ENCODE results near the gene DNAH14. TPM values are rescaled to one million over a fixed set of nuclear protein-coding genes. Genes with fewer than 3 reads are reported as not detected.
A peak's percentile ranks its signal among the peaks of the same experiment; 100 is the strongest.

DNAH14 gene
- polyA plus RNA-seq, 1 donor (not counting 4 experiments of a cell fraction or from before 2014, with no cell fraction given) = 6.4 TPM

DNA sequence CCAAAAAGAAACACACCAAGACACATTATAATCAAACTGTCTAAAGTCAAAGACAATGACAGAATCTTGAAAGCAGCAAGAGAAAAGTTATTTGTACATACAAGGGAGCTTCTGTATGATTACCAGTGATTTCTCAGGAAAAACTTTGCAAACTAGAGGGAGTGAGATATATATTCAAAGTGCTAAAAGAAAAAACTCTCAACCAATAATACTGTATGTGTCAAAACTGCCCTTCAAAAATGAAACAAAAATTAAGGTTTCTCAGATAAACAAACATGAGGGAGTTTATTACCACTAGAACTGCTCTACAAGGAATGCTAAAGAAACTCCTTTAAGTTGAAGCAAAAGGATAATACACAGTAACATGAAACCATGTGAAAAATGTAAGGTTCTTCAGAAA is 418.9 kb downstream of the DNAH14 start:
- no peaks in the 10 kb centered on the region for H3K9me1 ChIP-seq (ENCODE audit: control insufficient read depth, extremely low read depth, insufficient read depth, low read length)
- H2AFZ ChIP-seq (ENCODE audit: control insufficient read depth, low read length) = no peak overlapping the region
- H3K4me2 ChIP-seq (ENCODE audit: control insufficient read depth, extremely low read depth, insufficient read depth, low read depth, low read length) = no peak overlapping the region
- no peak overlapping the region for H3K27ac ChIP-seq (ENCODE audit: control insufficient read depth, insufficient read depth, low read length)
- dilution Hi-C loops (cut with MboI; ENCODE audit: extremely low pct_ligation_motif_present, low sequenced_read_pairs) = no loop called here
- peaks cover 28% of the 10 kb centered on the region for H3K4me1 ChIP-seq (ENCODE audit: control insufficient read depth, extremely low read depth, insufficient read depth, low read length)
- H3K4me3 ChIP-seq (ENCODE audit: control insufficient read depth in 2 of 3, extremely low read depth in 1 of 3, insufficient read depth in 2 of 3, low read depth in 1 of 3, low read length in 3 of 3) = no peak overlapping the region
- no peaks in the 10 kb centered on the region for H3K9me3 ChIP-seq (ENCODE audit: control insufficient read depth, low read depth, low read length)
- no peak for TF ChIP-seq EZH2 (IDR thresholded peaks at IDR 0.05; ENCODE audit: low read length)
- TF ChIP-seq, protein P1, sequence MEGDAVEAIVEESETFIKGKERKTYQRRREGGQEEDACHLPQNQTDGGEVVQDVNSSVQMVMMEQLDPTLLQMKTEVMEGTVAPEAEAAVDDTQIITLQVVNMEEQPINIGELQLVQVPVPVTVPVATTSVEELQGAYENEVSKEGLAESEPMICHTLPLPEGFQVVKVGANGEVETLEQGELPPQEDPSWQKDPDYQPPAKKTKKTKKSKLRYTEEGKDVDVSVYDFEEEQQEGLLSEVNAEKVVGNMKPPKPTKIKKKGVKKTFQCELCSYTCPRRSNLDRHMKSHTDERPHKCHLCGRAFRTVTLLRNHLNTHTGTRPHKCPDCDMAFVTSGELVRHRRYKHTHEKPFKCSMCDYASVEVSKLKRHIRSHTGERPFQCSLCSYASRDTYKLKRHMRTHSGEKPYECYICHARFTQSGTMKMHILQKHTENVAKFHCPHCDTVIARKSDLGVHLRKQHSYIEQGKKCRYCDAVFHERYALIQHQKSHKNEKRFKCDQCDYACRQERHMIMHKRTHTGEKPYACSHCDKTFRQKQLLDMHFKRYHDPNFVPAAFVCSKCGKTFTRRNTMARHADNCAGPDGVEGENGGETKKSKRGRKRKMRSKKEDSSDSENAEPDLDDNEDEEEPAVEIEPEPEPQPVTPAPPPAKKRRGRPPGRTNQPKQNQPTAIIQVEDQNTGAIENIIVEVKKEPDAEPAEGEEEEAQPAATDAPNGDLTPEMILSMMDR (optimal IDR thresholded peaks at IDR 0.05 in 1 of 3, IDR thresholded peaks at IDR 0.05 in 1 of 3, conservative IDR thresholded peaks at IDR 0.05 in 1 of 3; ENCODE audit: extremely low read depth in 1 of 3, insufficient read depth in 2 of 3, low read length in 3 of 3) = no peak
- H4K20me1 ChIP-seq (ENCODE audit: control insufficient read depth, extremely low read depth, insufficient read depth, low read length) = no peaks in the 10 kb centered on the region
- H3K9ac ChIP-seq (ENCODE audit: control insufficient read depth, extremely low read depth, insufficient read depth, low read length) = no peak overlapping the region
- FAIRE-seq (no peak), DNase-seq (ENCODE audit: low read depth, low spot score) (no peak)
- no peaks in the 10 kb centered on the region for H3K27me3 ChIP-seq (ENCODE audit: control insufficient read depth, extremely low read depth, insufficient read depth, low read length)
- no peaks in the 10 kb centered on the region for H3K79me2 ChIP-seq (ENCODE audit: control insufficient read depth, insufficient read depth, low read length)
- no peaks in the 10 kb centered on the region for H3K36me3 ChIP-seq (ENCODE audit: control insufficient read depth in 2 of 2, extremely low read depth in 1 of 2, insufficient read depth in 2 of 2, low read length in 2 of 2)

DNA sequence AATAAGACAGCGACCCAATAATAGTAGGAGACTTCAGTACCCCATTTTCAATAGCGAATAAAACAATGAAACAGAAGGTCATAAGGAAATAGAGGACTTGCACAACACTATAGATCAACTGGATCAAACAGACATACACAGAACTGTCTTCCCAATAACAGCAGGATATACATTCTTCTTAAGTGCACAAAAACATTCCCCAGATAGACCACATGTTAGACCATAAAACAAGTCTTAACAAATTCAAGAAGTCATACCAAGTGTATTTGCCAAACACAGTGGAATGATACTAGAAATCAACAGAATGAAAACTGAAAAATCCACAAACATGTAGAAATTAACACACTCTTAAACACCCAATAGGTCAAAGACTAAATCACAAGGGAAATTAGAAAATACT is 420.4 kb downstream of the DNAH14 start:
- peak overlapping the region; percentile 66 for H2AFZ ChIP-seq (ENCODE audit: control insufficient read depth, low read length)

More for the DNA sequence above, 420.4 kb downstream of the DNAH14 start:
- Histone ChIP-seq H3K4me2 (ENCODE audit: control insufficient read depth, extremely low read depth, insufficient read depth, low read depth, low read length) (peak overlapping the region; percentile 63), H3K36me3 (ENCODE audit: control insufficient read depth in 2 of 2, extremely low read depth in 1 of 2, insufficient read depth in 2 of 2, low read length in 2 of 2) (no peaks in the 10 kb centered on the region), H3K27ac (ENCODE audit: control insufficient read depth, insufficient read depth, low read length) (peak overlapping the region; percentile 19), H3K27me3 (ENCODE audit: control insufficient read depth, extremely low read depth, insufficient read depth, low read length) (no peaks in the 10 kb centered on the region), H3K9me1 (ENCODE audit: control insufficient read depth, extremely low read depth, insufficient read depth, low read length) (no peaks in the 10 kb centered on the region), H3K4me1 (ENCODE audit: control insufficient read depth, extremely low read depth, insufficient read depth, low read length) (peaks cover 28% of the 10 kb centered on the region), H3K79me2 (ENCODE audit: control insufficient read depth, insufficient read depth, low read length) (no peaks in the 10 kb centered on the region), H3K9me3 (ENCODE audit: control insufficient read depth, low read depth, low read length) (no peaks in the 10 kb centered on the region), H3K9ac (ENCODE audit: control insufficient read depth, extremely low read depth, insufficient read depth, low read length) (no peak overlapping the region), H4K20me1 (ENCODE audit: control insufficient read depth, extremely low read depth, insufficient read depth, low read length) (no peaks in the 10 kb centered on the region), H3K4me3 (ENCODE audit: control insufficient read depth in 2 of 3, extremely low read depth in 1 of 3, insufficient read depth in 2 of 3, low read depth in 1 of 3, low read length in 3 of 3) (peak overlapping the region in 1 of 3 experiments; percentile 30)
- DNase-seq (ENCODE audit: low read depth, low spot score) (peak; percentile 63), FAIRE-seq (peak; percentile 93)
- dilution Hi-C loops (cut with MboI; ENCODE audit: extremely low pct_ligation_motif_present, low sequenced_read_pairs) = no loop called here
- TF ChIP-seq, protein P1 (optimal IDR thresholded peaks at IDR 0.05 in 1 of 3, IDR thresholded peaks at IDR 0.05 in 1 of 3, conservative IDR thresholded peaks at IDR 0.05 in 1 of 3; ENCODE audit: extremely low read depth in 1 of 3, insufficient read depth in 2 of 3, low read length in 3 of 3) = no peak
- no peak for TF ChIP-seq EZH2 (IDR thresholded peaks at IDR 0.05; ENCODE audit: low read length)
